ENCODE measurements around the gene PTGER2. TPM values are rescaled to one million over a fixed set of nuclear protein-coding genes. Genes with fewer than 3 reads are reported as not detected.

Gene PTGER2
- polyA plus RNA-seq, 1 of the 3 experiments (the other 2 are of a cell fraction) = 0.67 TPM

DNA sequence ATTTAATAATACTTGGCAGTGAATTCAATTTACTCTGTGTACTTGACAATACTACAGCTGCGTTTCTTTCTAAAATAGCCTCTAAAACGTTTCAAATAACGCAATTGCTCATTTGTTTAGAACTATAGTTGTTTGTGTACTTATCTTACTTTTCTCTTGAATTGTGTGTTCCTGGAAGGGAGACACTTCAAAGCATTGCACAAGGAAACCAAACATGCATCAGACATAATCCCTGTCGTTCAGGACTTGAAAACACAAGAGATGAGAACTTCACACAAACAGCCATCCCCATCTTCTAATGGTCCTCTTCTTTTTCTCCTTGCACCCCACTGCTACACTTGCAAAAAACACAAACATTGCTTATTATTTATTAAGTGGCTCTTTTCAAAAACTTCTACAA lies 38.5 kb downstream of the PTGER2 start:
- peaks cover 11 to 30% of the 10 kb centered on the region in 2 experiments for H3K4me1 ChIP-seq (ENCODE audit: control insufficient read depth in 1 of 2, insufficient read depth in 2 of 2, low read depth in 1 of 2, low read length in 1 of 2)
- no peak overlapping the region for H3K9ac ChIP-seq
- H2AFZ ChIP-seq (ENCODE audit: low read depth) = no peak overlapping the region
- no peak overlapping the region for H3K27ac ChIP-seq (ENCODE audit: low read depth in 2 of 2, low read length in 1 of 2)
- no peaks in the 10 kb centered on the region for H3K9me3 ChIP-seq
- H3K79me2 ChIP-seq (ENCODE audit: insufficient read depth) = no peaks in the 10 kb centered on the region
- H3K9me2 ChIP-seq = no peaks in the 10 kb centered on the region
- no peak for DNase-seq
- ChIA-PET POLR2A (no interaction called here), CTCF (no interaction called here)
- TF ChIP-seq, protein P1, sequence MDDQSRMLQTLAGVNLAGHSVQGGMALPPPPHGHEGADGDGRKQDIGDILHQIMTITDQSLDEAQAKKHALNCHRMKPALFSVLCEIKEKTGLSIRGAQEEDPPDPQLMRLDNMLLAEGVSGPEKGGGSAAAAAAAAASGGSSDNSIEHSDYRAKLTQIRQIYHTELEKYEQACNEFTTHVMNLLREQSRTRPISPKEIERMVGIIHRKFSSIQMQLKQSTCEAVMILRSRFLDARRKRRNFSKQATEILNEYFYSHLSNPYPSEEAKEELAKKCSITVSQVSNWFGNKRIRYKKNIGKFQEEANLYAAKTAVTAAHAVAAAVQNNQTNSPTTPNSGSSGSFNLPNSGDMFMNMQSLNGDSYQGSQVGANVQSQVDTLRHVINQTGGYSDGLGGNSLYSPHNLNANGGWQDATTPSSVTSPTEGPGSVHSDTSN (IDR thresholded peaks at IDR 0.05) = no peak
- TF ChIP-seq TAF1 (IDR thresholded peaks at IDR 0.05; ENCODE audit: borderline replicate concordance, low read depth, low read length) (no peak), RXRA (IDR thresholded peaks at IDR 0.05; ENCODE audit: borderline replicate concordance, low read depth) (no peak), YY1 (IDR thresholded peaks at IDR 0.05; ENCODE audit: low read depth) (no peak), SIN3A (IDR thresholded peaks at IDR 0.05; ENCODE audit: borderline replicate concordance, low read depth, low read length) (no peak), ELF1 (IDR thresholded peaks at IDR 0.05) (no peak), EZH2phosphoT487 (IDR thresholded peaks at IDR 0.05; ENCODE audit: borderline replicate concordance, low read depth) (no peak), GATA2 (CRISPR knock-in tag; IDR thresholded peaks at IDR 0.05) (no peak), CHD2 (IDR thresholded peaks at IDR 0.05; ENCODE audit: low read length, partially characterized antibody) (no peak), RAD21 (IDR thresholded peaks at IDR 0.05; ENCODE audit: low read length) (no peak), MEF2A (IDR thresholded peaks at IDR 0.05; ENCODE audit: borderline replicate concordance, low read depth) (no peak)
- TF ChIP-seq, protein P2, sequence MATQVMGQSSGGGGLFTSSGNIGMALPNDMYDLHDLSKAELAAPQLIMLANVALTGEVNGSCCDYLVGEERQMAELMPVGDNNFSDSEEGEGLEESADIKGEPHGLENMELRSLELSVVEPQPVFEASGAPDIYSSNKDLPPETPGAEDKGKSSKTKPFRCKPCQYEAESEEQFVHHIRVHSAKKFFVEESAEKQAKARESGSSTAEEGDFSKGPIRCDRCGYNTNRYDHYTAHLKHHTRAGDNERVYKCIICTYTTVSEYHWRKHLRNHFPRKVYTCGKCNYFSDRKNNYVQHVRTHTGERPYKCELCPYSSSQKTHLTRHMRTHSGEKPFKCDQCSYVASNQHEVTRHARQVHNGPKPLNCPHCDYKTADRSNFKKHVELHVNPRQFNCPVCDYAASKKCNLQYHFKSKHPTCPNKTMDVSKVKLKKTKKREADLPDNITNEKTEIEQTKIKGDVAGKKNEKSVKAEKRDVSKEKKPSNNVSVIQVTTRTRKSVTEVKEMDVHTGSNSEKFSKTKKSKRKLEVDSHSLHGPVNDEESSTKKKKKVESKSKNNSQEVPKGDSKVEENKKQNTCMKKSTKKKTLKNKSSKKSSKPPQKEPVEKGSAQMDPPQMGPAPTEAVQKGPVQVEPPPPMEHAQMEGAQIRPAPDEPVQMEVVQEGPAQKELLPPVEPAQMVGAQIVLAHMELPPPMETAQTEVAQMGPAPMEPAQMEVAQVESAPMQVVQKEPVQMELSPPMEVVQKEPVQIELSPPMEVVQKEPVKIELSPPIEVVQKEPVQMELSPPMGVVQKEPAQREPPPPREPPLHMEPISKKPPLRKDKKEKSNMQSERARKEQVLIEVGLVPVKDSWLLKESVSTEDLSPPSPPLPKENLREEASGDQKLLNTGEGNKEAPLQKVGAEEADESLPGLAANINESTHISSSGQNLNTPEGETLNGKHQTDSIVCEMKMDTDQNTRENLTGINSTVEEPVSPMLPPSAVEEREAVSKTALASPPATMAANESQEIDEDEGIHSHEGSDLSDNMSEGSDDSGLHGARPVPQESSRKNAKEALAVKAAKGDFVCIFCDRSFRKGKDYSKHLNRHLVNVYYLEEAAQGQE (IDR thresholded peaks at IDR 0.05; ENCODE audit: low read depth, low read length) = no peak
- TF ChIP-seq, protein P3, sequence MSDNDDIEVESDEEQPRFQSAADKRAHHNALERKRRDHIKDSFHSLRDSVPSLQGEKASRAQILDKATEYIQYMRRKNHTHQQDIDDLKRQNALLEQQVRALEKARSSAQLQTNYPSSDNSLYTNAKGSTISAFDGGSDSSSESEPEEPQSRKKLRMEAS (IDR thresholded peaks at IDR 0.05; ENCODE audit: low read depth) = no peak
- TF ChIP-seq, protein P4, sequence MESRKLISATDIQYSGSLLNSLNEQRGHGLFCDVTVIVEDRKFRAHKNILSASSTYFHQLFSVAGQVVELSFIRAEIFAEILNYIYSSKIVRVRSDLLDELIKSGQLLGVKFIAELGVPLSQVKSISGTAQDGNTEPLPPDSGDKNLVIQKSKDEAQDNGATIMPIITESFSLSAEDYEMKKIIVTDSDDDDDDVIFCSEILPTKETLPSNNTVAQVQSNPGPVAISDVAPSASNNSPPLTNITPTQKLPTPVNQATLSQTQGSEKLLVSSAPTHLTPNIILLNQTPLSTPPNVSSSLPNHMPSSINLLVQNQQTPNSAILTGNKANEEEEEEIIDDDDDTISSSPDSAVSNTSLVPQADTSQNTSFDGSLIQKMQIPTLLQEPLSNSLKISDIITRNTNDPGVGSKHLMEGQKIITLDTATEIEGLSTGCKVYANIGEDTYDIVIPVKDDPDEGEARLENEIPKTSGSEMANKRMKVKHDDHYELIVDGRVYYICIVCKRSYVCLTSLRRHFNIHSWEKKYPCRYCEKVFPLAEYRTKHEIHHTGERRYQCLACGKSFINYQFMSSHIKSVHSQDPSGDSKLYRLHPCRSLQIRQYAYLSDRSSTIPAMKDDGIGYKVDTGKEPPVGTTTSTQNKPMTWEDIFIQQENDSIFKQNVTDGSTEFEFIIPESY (IDR thresholded peaks at IDR 0.05; ENCODE audit: borderline replicate concordance, low read depth) = no peak
- 52% methylated on average over 4 of the region's 4 CpGs for WGBS (ENCODE audit: low lambda C conversion rate)
- H3K27me3 ChIP-seq (ENCODE audit: insufficient read depth) = no peaks in the 10 kb centered on the region
- H3K4me3 ChIP-seq (ENCODE audit: low read depth in 2 of 2, low read length in 1 of 2) = no peak overlapping the region
- H4K20me1 ChIP-seq (ENCODE audit: insufficient read depth) = no peaks in the 10 kb centered on the region
- H3K4me2 ChIP-seq = no peak overlapping the region
- H3K36me3 ChIP-seq (replicated peaks in 1 of 2; ENCODE audit: control insufficient read depth in 1 of 2, insufficient read depth in 2 of 2, low read length in 1 of 2) = no peaks in the 10 kb centered on the region
- peaks cover 9% of the 10 kb centered on the region for H3F3A ChIP-seq (replicated peaks; ENCODE audit: insufficient read depth)

Measured in SK-N-SH (cell line).